HEK293 (cell line): ENCODE data around the gene KATNB1.

ENCODE experiments used
- CTCF ChIA-PET: fragments of 350-600 bp; formaldehyde crosslinking; extraction: SDS; loops from one replicate; lab custom pipeline; 2021; ENCODE audit warnings: antibody characterized with exemption; lab: Yijun Ruan, JAX
- POLR2A ChIA-PET: fragments of 300-600 bp; formaldehyde crosslinking; extraction: SDS; loops from one replicate; lab custom pipeline; 2020; ENCODE audit warnings: antibody characterized with exemption, inconsistent platforms; lab: Yijun Ruan, JAX
- H3K27ac ChIP-seq: fragments of 200-500 bp; sonication (Bioruptor generic); 2 replicates; pipeline ENCODE4 v1.5.1; 2014; ENCODE audit warnings: low read depth, low read length, control low read depth, inconsistent platforms; ENCODE audit errors: extremely low read depth
- H3K36me3 ChIP-seq, 2 experiments: fragments of 200-500 bp in 1 of 2; sonication (Bioruptor generic) in 1 of 2; 1 replicate in 1 of 2; 2 replicates in 1 of 2; pipeline ENCODE4 v1.5.1; 2014 to 2017; ENCODE audit warnings: inconsistent platforms in 2 of 2, low read length in 2 of 2; ENCODE audit not compliant: control insufficient read depth in 2 of 2, insufficient read depth in 1 of 2
- H3K4me1 ChIP-seq: fragments of 200-500 bp; sonication (Bioruptor generic); 2 replicates; pipeline ENCODE4 v1.5.1; 2014; ENCODE audit warnings: mild to moderate bottlenecking, low read length, inconsistent platforms; ENCODE audit not compliant: control insufficient read depth, insufficient read depth
- H3K4me3 ChIP-seq: 2 replicates; pipeline ENCODE4 v1.5.1; 2011; ENCODE audit warnings: low read depth, mild to moderate bottlenecking, control low read depth, low read length, moderate library complexity
- H3K9me3 ChIP-seq: fragments of 200-500 bp; sonication (Bioruptor generic); 2 replicates; pipeline ENCODE4 v1.5.1; 2014; ENCODE audit warnings: low read depth, low read length, inconsistent platforms; ENCODE audit not compliant: control insufficient read depth, insufficient read depth
- GLIS1 ChIP-seq: fragments of 450-650 bp; formaldehyde crosslinking; IDR thresholded peaks from 2 replicates; pipeline ENCODE4 v1.5.1; 2016; ENCODE audit warnings: missing biosample characterization, missing genetic modification characterization
- GLIS2 ChIP-seq: fragments of 450-650 bp; formaldehyde crosslinking; IDR thresholded peaks from 2 replicates; pipeline ENCODE4 v1.5.1; 2016; ENCODE audit warnings: missing biosample characterization, missing genetic modification characterization
- HOXC10 ChIP-seq: sonication (generic); formaldehyde crosslinking; IDR thresholded peaks from 2 replicates; pipeline ENCODE4 v1.8.1; 2023; ENCODE audit warnings: mild to moderate bottlenecking, missing genetic modification reagents
- KLF1 ChIP-seq: fragments of 450-650 bp; formaldehyde crosslinking; IDR thresholded peaks from 2 replicates; pipeline ENCODE4 v1.5.1; 2016; ENCODE audit warnings: missing biosample characterization, missing genetic modification characterization
- KLF10 ChIP-seq: fragments of 450-650 bp; IDR thresholded peaks from 2 replicates; pipeline ENCODE4 v1.5.1; 2018; ENCODE audit warnings: missing biosample characterization, mild to moderate bottlenecking, missing genetic modification characterization
- KLF8 ChIP-seq: fragments of 450-650 bp; formaldehyde crosslinking; IDR thresholded peaks from 2 replicates; pipeline ENCODE4 v1.5.1; 2016; ENCODE audit warnings: missing biosample characterization, missing genetic modification characterization
- KLF9 ChIP-seq: fragments of 450-650 bp; formaldehyde crosslinking; IDR thresholded peaks from 2 replicates; pipeline ENCODE4 v1.5.1; 2016; ENCODE audit warnings: missing biosample characterization, missing genetic modification characterization, low read depth
- SCRT1 ChIP-seq: fragments of 450-650 bp; formaldehyde crosslinking; IDR thresholded peaks from 2 replicates; pipeline ENCODE4 v1.5.1; 2016; ENCODE audit warnings: missing biosample characterization, missing genetic modification characterization, borderline replicate concordance
- SCRT2 ChIP-seq: fragments of 450-650 bp; formaldehyde crosslinking; IDR thresholded peaks from 2 replicates; pipeline ENCODE4 v1.5.1; 2016; ENCODE audit warnings: missing biosample characterization, missing genetic modification characterization
- SP3 ChIP-seq: fragments of 450-650 bp; formaldehyde crosslinking; IDR thresholded peaks from 2 replicates; pipeline ENCODE4 v1.5.1; 2016; ENCODE audit warnings: missing biosample characterization, missing genetic modification characterization
- ZBTB7A ChIP-seq: fragments of 450-650 bp; formaldehyde crosslinking; IDR thresholded peaks from 2 replicates; pipeline ENCODE4 v1.5.1; 2016; ENCODE audit warnings: low read depth, missing biosample characterization, missing genetic modification characterization
- ZFHX2 ChIP-seq: fragments of 450-650 bp; formaldehyde crosslinking; conservative IDR thresholded peaks from 2 replicates; pipeline ENCODE4 v1.5.1; 2016; ENCODE audit warnings: missing biosample characterization, missing genetic modification characterization
- ZNF398 ChIP-seq: fragments of 450-650 bp; formaldehyde crosslinking; IDR thresholded peaks from 2 replicates; pipeline ENCODE4 v1.5.1; 2017; ENCODE audit warnings: missing biosample characterization, missing genetic modification characterization
- ZNF544 ChIP-seq: fragments of 450-650 bp; formaldehyde crosslinking; IDR thresholded peaks from 2 replicates; pipeline ENCODE4 v1.5.0; 2017; ENCODE audit warnings: missing biosample characterization, missing genetic modification characterization
- ZNF580 ChIP-seq: fragments of 450-650 bp; formaldehyde crosslinking; IDR thresholded peaks from 2 replicates; pipeline ENCODE4 v1.5.1; 2016; ENCODE audit warnings: missing biosample characterization, missing genetic modification characterization
- ZNF600 ChIP-seq: fragments of 450-650 bp; formaldehyde crosslinking; IDR thresholded peaks from 2 replicates; pipeline ENCODE4 v1.5.1; 2016; ENCODE audit warnings: missing biosample characterization, missing genetic modification characterization
- ZNF654 ChIP-seq: fragments of 450-650 bp; formaldehyde crosslinking; IDR thresholded peaks from 2 replicates; pipeline ENCODE4 v1.5.1; 2016; ENCODE audit warnings: low read depth, missing biosample characterization, missing genetic modification characterization
- ZNF660 ChIP-seq: fragments of 450-650 bp; IDR thresholded peaks from 2 replicates; pipeline ENCODE4 v1.5.1; 2018; ENCODE audit warnings: missing biosample characterization, mild to moderate bottlenecking, missing genetic modification characterization
- ZNF670 ChIP-seq: fragments of 450-650 bp; formaldehyde crosslinking; IDR thresholded peaks from 2 replicates; pipeline ENCODE4 v1.5.1; 2016; ENCODE audit warnings: missing biosample characterization, missing genetic modification characterization, low read depth
- ZNF777 ChIP-seq: fragments of 450-650 bp; formaldehyde crosslinking; IDR thresholded peaks from 2 replicates; pipeline ENCODE4 v1.5.1; 2017; ENCODE audit warnings: missing biosample characterization, missing genetic modification characterization, borderline replicate concordance
- ZSCAN5A ChIP-seq: fragments of 450-650 bp; formaldehyde crosslinking; IDR thresholded peaks from 2 replicates; pipeline ENCODE4 v1.5.1; 2016; ENCODE audit warnings: missing biosample characterization, missing genetic modification characterization
- TF ChIP-seq, protein P1 (sequence below): fragments of 450-650 bp; formaldehyde crosslinking; optimal IDR thresholded peaks from 2 replicates; pipeline ENCODE3; 2016; ENCODE audit warnings: missing biosample characterization, mild to moderate bottlenecking, missing genetic modification characterization
- TF ChIP-seq, protein P2 (sequence below): fragments of 450-650 bp; formaldehyde crosslinking; IDR thresholded peaks from 2 replicates; pipeline ENCODE4 v1.5.1; 2016; ENCODE audit warnings: missing biosample characterization, missing genetic modification characterization
- TF ChIP-seq, protein P3 (sequence below): fragments of 450-650 bp; formaldehyde crosslinking; IDR thresholded peaks from 2 replicates; pipeline ENCODE4 v1.5.1; 2016; ENCODE audit warnings: missing biosample characterization, missing genetic modification characterization
- TF ChIP-seq, protein P4 (sequence below): fragments of 450-650 bp; formaldehyde crosslinking; IDR thresholded peaks from 2 replicates; pipeline ENCODE4 v1.5.1; 2017; ENCODE audit warnings: missing biosample characterization, missing genetic modification characterization
- TF ChIP-seq, protein P5 (sequence below): fragments of 450-650 bp; formaldehyde crosslinking; IDR thresholded peaks from 2 replicates; pipeline ENCODE4 v1.5.1; 2016; ENCODE audit warnings: missing biosample characterization, missing genetic modification characterization

KATNB1 gene

DNA sequence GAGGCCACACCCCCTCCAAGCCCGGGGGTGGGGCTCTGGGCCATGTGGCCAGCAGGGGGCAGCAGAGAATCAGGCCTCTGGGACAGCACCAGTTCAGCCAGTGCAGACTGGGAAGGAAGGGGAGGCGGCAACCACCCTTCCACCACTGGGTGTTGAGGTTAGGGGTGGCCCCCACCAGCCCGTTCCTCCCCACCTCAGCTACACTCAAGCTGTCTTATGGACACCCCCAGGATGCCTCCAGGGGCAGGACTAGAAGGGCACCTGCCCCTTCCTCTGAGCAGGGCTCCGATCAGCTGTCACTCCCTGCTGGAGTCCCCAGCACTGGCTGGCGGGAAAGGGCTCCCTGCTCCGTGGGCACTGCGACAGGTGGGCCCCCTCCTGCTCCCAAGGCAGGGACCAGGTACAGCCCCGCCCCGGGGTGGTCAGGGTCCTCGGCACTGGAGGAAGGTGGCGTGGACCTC lies 21.8 kb downstream of the KATNB1 start:
- Histone ChIP-seq H3K4me1 (no peaks in the 10 kb centered on the region), H3K9me3 (no peaks in the 10 kb centered on the region), H3K27ac (no peak overlapping the region), H3K4me3 (no peak overlapping the region), H3K36me3 (peaks cover 0 to 76% of the 10 kb centered on the region in 2 experiments; a peak in 1 of 3 replicates)
- ChIA-PET CTCF (interaction anchor here (0.6 to 3.3 kb wide), 21 partner anchors 11 to 364 kb away, joined by 3 to 20 read pairs (median 3); no protein-coding TSS in a partner anchor), POLR2A (no interaction called here)
- TF ChIP-seq, protein P1, sequence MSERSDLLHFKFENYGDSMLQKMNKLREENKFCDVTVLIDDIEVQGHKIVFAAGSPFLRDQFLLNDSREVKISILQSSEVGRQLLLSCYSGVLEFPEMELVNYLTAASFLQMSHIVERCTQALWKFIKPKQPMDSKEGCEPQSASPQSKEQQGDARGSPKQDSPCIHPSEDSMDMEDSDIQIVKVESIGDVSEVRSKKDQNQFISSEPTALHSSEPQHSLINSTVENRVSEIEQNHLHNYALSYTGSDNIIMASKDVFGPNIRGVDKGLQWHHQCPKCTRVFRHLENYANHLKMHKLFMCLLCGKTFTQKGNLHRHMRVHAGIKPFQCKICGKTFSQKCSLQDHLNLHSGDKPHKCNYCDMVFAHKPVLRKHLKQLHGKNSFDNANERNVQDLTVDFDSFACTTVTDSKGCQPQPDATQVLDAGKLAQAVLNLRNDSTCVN = no peak
- TF ChIP-seq ZNF670 (tag by site-specific recombination) (no peak), GLIS1 (tag by site-specific recombination) (peak; percentile 34; the same call in 1 of the 2 replicates), KLF8 (tag by site-specific recombination) (peak; percentile 61; the same call in 1 of the 2 replicates), ZNF580 (tag by site-specific recombination) (no peak), ZNF777 (tag by site-specific recombination) (no peak), ZSCAN5A (tag by site-specific recombination) (no peak), SCRT1 (peak; percentile 45; the same call in 1 of the 2 replicates), SCRT2 (tag by site-specific recombination) (peak; percentile 84), ZNF398 (tag by site-specific recombination) (no peak), KLF9 (tag by site-specific recombination) (peak; percentile 98), ZNF654 (tag by site-specific recombination) (peak; percentile 59), ZBTB7A (no peak), ZNF544 (tag by site-specific recombination) (no peak), ZNF600 (tag by site-specific recombination) (peak; percentile 76), ZFHX2 (no peak), HOXC10 (CRISPR knock-in tag) (no peak), KLF10 (tag by site-specific recombination) (peak; percentile 72), KLF1 (peak; percentile 59; the same call in 1 of the 2 replicates), SP3 (tag by site-specific recombination) (peak; percentile 67), GLIS2 (tag by site-specific recombination) (peak; percentile 56; the same call in 1 of the 2 replicates), ZNF660 (tag by site-specific recombination) (0 out of 2 replicates have a peak, but pooled peaks have one; percentile 22)
- TF ChIP-seq, protein P2, sequence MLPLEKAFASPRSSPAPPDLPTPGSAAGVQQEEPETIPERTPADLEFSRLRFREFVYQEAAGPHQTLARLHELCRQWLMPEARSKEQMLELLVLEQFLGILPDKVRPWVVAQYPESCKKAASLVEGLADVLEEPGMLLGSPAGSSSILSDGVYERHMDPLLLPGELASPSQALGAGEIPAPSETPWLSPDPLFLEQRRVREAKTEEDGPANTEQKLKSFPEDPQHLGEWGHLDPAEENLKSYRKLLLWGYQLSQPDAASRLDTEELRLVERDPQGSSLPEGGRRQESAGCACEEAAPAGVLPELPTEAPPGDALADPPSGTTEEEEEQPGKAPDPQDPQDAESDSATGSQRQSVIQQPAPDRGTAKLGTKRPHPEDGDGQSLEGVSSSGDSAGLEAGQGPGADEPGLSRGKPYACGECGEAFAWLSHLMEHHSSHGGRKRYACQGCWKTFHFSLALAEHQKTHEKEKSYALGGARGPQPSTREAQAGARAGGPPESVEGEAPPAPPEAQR (tag by site-specific recombination) = no peak
- TF ChIP-seq, protein P3, sequence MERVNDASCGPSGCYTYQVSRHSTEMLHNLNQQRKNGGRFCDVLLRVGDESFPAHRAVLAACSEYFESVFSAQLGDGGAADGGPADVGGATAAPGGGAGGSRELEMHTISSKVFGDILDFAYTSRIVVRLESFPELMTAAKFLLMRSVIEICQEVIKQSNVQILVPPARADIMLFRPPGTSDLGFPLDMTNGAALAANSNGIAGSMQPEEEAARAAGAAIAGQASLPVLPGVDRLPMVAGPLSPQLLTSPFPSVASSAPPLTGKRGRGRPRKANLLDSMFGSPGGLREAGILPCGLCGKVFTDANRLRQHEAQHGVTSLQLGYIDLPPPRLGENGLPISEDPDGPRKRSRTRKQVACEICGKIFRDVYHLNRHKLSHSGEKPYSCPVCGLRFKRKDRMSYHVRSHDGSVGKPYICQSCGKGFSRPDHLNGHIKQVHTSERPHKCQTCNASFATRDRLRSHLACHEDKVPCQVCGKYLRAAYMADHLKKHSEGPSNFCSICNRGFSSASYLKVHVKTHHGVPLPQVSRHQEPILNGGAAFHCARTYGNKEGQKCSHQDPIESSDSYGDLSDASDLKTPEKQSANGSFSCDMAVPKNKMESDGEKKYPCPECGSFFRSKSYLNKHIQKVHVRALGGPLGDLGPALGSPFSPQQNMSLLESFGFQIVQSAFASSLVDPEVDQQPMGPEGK = peak; percentile 76
- TF ChIP-seq, protein P4, sequence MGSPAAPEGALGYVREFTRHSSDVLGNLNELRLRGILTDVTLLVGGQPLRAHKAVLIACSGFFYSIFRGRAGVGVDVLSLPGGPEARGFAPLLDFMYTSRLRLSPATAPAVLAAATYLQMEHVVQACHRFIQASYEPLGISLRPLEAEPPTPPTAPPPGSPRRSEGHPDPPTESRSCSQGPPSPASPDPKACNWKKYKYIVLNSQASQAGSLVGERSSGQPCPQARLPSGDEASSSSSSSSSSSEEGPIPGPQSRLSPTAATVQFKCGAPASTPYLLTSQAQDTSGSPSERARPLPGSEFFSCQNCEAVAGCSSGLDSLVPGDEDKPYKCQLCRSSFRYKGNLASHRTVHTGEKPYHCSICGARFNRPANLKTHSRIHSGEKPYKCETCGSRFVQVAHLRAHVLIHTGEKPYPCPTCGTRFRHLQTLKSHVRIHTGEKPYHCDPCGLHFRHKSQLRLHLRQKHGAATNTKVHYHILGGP (tag by site-specific recombination) = no peak
- TF ChIP-seq, protein P5, sequence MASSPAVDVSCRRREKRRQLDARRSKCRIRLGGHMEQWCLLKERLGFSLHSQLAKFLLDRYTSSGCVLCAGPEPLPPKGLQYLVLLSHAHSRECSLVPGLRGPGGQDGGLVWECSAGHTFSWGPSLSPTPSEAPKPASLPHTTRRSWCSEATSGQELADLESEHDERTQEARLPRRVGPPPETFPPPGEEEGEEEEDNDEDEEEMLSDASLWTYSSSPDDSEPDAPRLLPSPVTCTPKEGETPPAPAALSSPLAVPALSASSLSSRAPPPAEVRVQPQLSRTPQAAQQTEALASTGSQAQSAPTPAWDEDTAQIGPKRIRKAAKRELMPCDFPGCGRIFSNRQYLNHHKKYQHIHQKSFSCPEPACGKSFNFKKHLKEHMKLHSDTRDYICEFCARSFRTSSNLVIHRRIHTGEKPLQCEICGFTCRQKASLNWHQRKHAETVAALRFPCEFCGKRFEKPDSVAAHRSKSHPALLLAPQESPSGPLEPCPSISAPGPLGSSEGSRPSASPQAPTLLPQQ = peak; percentile 50; the same call in 1 of the 2 replicates
